T-helper 17 cell (primary cell): ENCODE data around the gene CETN3. TPM values are rescaled to one million over a fixed set of nuclear protein-coding genes. Genes with fewer than 3 reads are reported as not detected.
A peak's percentile ranks its signal among the peaks of the same experiment; 100 is the strongest.

ENCODE experiments used
- ATAC-seq: fragments of 150-1000 bp; cut with Tn5 transposase; 2 replicates; pipeline ENCODE4 v1.10.0; 2021; ENCODE audit warnings: mild to moderate bottlenecking, moderate library complexity
- DNase-seq, 3 donors: peaks; one replicate each; pipeline versions ENCODE4 v3.0.0 to v3.0.0-alpha.2; 2020 to 2021
- H3K9me3 ChIP-seq: one replicate; pipeline ENCODE4 v1.7.0; 2013; ENCODE audit warnings: low read length, mild to moderate bottlenecking; ENCODE audit not compliant: control insufficient read depth, poor library complexity, severe bottlenecking
- H3K27ac Mint-ChIP-seq: one replicate; pipeline ENCODE4 v1.8.0; 2022; ENCODE audit warnings: mild to moderate bottlenecking, moderate library complexity, mixed read lengths
- H3K27me3 Mint-ChIP-seq: one replicate; pipeline ENCODE4 v1.8.0; 2022; ENCODE audit warnings: mixed read lengths
- H3K36me3 Mint-ChIP-seq: one replicate; pipeline ENCODE4 v1.8.0; 2022; ENCODE audit warnings: low read depth, mixed read lengths
- H3K4me1 Mint-ChIP-seq: one replicate; pipeline ENCODE4 v1.8.0; 2022; ENCODE audit warnings: mild to moderate bottlenecking, mixed read lengths
- H3K4me3 Mint-ChIP-seq: one replicate; pipeline ENCODE4 v1.8.0; 2022; ENCODE audit warnings: mild to moderate bottlenecking, moderate library complexity, mixed read lengths
- total RNA-seq, 4 donors: library from RNA in 2 of 4; stranded (reverse) in 2 of 4; gene quantifications; one replicate each; pipeline ENCODE4 v1.2.3 and lab custom pipeline; 2022 to 2026

The CETN3 gene
- total RNA-seq (1 to 10 TPM; 2.5 to 4.5 TPM), total RNA-seq (lab: John Stamatoyannopoulos, UW) (5.5 to 17.8 reads per million in 2 donors)

DNA sequence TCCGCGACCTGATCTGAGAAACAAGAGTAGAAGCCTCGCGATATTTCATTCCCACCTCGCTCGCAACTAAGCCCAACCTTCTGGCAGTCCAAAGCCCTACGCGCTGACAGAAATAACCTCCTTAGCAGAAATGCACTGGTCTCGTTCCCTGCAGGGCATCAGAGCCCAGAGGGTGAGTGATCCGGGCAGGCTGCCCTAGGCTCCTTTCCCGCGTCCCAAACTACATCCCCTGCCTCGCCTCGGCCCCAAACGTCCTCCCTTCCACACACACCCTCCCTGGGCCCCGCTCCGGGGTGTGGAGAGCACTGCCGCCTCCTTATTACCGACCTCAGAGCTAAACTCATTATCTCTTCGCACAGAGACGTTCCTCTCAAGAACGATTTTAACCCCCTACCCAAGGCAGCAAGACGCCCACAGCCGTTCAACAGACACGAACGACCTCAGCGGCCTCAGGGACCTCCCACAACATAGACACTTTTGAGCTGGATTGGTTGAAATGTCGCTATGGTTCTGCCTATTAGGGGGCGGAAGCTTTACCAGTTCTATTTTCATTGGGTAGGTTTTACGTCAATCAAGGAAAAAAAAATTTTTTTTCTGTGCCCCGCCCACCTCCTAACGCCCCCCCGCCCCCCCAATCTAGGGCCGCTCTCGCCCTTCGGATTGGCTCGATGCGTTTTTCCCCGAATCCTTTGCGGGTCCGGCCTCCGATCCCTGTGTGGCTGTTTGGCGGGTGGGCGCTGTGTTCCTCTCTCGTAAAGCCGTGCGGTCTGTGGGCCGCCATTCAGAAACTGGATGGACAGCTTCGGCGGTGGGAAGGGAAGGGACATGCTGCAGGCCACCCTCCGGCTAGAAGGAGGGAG is at the start of gene CETN3:
Gene CETN3, minus strand, starts transcription at position 439 of the 860 bp plus-strand sequence. Its CDS starts 95 bp downstream, at position 344.
- Mint-ChIP-seq H3K4me1 (peaks cover 14% of the 10 kb centered on the region), H3K4me3 (no peak within 1 kb of the TSS), H3K27me3 (no peaks in the 10 kb centered on the region), H3K36me3 (peaks cover 10% of the 10 kb centered on the region), H3K27ac (no peak within 1 kb of the TSS)
- ATAC-seq (peak; percentile 94), DNase-seq (peak; percentile 71 to 86 (median 79))
- H3K9me3 ChIP-seq = no peaks in the 10 kb centered on the region

- Mint-ChIP-seq H3K4me3 (no peak overlapping the region), H3K27me3 (no peaks in the 10 kb centered on the region), H3K27ac (no peak overlapping the region), H3K4me1 (no peaks in the 10 kb centered on the region), H3K36me3 (no peaks in the 10 kb centered on the region)
- DNase-seq (no peak), ATAC-seq (no peak)
- no peaks in the 10 kb centered on the region for H3K9me3 ChIP-seq
These were observed 37.4 kb upstream of the CETN3 start for GRCh38 chr5:90446961-90447360.

DNA sequence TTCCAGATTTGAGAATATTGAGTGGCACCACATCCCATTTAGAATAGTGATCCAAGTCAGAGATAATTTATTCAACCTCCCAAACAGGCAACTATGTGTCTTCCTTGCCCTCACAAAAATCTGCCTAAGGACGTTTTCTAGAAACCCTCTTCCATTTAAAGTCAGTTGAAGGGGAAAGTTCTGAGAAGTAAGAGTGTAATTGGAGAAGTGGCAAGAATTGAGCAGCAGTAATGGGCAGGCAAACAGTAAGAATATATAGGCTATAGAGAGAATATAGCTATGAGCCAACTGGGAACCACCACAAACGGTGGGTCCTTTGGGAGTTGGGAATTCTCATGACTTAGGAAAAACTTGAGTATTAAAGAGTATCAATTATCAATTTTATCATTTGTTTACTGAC is 31.1 kb upstream of the CETN3 start:
- DNase-seq (no peak), ATAC-seq (no peak)
- H3K27me3 Mint-ChIP-seq = peaks cover 19% of the 10 kb centered on the region
- H3K36me3 Mint-ChIP-seq = peaks cover 3% of the 10 kb centered on the region
- H3K27ac Mint-ChIP-seq = no peak overlapping the region
- H3K9me3 ChIP-seq = no peaks in the 10 kb centered on the region
- H3K4me1 Mint-ChIP-seq = peaks cover 5% of the 10 kb centered on the region
- peak overlapping the region; percentile 59 for H3K4me3 Mint-ChIP-seq

DNA sequence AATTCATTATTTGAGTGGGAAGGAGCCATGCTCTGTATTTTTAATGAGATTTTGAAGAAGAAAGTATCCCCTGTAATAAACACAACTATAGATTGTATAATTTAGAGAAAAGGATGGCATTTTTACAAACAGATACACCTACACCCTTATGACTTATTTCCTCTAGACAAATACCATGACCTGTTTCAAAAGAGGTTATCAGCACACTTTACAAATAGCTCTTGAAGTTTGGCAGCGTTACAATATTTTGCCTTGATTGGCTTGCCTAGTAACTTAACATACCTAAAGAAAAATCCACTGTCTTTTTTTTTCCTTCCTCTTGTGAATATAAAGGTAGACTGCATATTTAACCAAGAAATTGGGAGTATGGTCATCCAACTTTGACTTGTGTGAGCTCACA is 28.5 kb upstream of the CETN3 start:
- no peak for DNase-seq
- Mint-ChIP-seq H3K4me3 (no peak overlapping the region), H3K36me3 (peaks cover 3% of the 10 kb centered on the region), H3K4me1 (peaks cover 5% of the 10 kb centered on the region), H3K27ac (no peak overlapping the region), H3K27me3 (peaks cover 23% of the 10 kb centered on the region)
- ATAC-seq = no peak
- H3K9me3 ChIP-seq = no peaks in the 10 kb centered on the region

GRCh38 chr5:90437663-90438062 is 28.1 kb upstream of the CETN3 start:
- no peaks in the 10 kb centered on the region for H3K9me3 ChIP-seq
- ATAC-seq = no peak
- Mint-ChIP-seq H3K36me3 (peaks cover 3% of the 10 kb centered on the region), H3K4me1 (peaks cover 5% of the 10 kb centered on the region), H3K27ac (no peak overlapping the region), H3K4me3 (no peak overlapping the region), H3K27me3 (peaks cover 27% of the 10 kb centered on the region)
- no peak for DNase-seq

DNA sequence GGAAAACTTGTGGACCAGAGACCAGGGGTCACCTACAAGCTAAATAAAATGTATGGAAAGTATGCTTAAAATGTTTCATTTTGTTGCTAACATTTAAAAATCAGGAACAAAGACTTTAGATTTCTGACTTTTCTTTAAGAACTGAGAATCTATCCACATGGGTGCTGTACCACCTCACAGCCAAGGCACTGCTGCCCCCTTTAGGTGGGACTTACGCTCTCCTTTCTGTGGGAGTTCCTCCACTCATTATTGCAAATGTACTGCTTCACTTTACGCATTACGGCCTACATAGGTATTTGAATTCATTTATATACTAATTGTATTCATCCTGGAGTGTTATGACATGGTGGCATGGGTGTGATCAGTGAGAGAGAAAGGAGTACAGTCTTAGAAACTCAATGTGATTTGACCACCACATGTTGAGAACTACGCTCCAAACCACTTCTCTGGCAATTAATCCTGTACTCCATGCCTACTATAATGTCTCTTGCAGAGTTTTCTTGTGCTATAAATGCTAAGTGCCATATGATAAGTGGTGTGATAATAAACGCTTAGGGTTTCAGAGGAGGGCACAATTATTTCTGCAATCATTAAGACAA is 24.7 kb upstream of the CETN3 start:
- Mint-ChIP-seq H3K4me1 (no peaks in the 10 kb centered on the region), H3K4me3 (no peak overlapping the region), H3K36me3 (peaks cover 3% of the 10 kb centered on the region), H3K27me3 (peaks cover 35% of the 10 kb centered on the region), H3K27ac (no peak overlapping the region)
- DNase-seq (peak in 2 of 3 donors; percentile 12 to 14), ATAC-seq (peak; percentile 57)
- no peaks in the 10 kb centered on the region for H3K9me3 ChIP-seq

DNA sequence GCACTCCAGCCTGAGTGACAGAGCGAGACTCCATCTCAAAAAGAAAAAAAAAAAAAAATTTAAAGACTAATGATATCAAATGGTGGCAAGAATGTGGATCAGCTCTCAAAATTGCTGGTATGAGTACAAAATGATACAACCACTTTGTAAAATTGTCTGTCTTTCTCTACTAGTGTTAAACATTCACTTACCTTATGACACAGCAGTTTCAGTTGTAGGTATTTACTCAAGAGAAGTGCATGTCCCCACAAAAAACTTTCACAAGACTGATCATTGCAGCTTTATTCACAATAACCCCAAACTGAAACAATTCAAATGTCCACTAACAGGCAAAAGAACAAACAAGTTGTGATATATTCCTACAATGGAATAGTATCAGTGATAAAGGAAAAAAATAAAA is 14.7 kb upstream of the CETN3 start:
- Mint-ChIP-seq H3K27me3 (peaks cover 43% of the 10 kb centered on the region), H3K4me3 (no peak overlapping the region), H3K27ac (no peak overlapping the region), H3K36me3 (peaks cover 2% of the 10 kb centered on the region), H3K4me1 (no peaks in the 10 kb centered on the region)
- H3K9me3 ChIP-seq = no peaks in the 10 kb centered on the region
- DNase-seq = no peak
- ATAC-seq = no peak

DNA sequence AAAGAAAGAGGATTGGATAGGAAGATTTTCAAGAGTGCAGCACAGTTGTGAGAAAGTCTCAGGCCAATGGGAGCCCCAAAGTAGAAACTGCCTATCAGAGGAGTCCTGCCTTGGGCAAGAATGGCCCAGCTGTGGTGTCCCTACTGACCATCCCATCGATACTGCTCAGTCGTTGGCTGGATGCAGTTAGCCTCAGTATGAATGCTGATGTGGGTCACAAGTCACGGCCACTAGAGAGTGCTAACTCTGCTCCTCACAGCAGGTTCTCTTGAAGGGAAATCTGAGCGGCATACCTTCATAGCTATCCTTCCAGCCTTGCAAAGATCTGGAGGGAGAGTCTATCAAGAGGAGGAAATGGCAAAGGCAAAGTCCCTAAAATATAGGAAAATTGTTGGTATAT is 11.6 kb upstream of the CETN3 start:
- no peak overlapping the region for H3K27ac Mint-ChIP-seq
- peaks cover 2% of the 10 kb centered on the region for H3K36me3 Mint-ChIP-seq
- DNase-seq = no peak
- no peaks in the 10 kb centered on the region for H3K9me3 ChIP-seq
- peaks cover 59% of the 10 kb centered on the region for H3K27me3 Mint-ChIP-seq
- ATAC-seq = no peak
- no peaks in the 10 kb centered on the region for H3K4me1 Mint-ChIP-seq
- no peak overlapping the region for H3K4me3 Mint-ChIP-seq

- no peaks in the 10 kb centered on the region for H3K4me1 Mint-ChIP-seq
- no peaks in the 10 kb centered on the region for H3K9me3 ChIP-seq
- no peaks in the 10 kb centered on the region for H3K36me3 Mint-ChIP-seq
- H3K4me3 Mint-ChIP-seq = no peak overlapping the region
- peaks cover 56% of the 10 kb centered on the region for H3K27me3 Mint-ChIP-seq
- ATAC-seq (no peak), DNase-seq (no peak)
- no peak overlapping the region for H3K27ac Mint-ChIP-seq
These were observed 8.7 kb upstream of the CETN3 start for GRCh38 chr5:90418214-90418613.

GRCh38 chr5:90410178-90410762 is 714 bp upstream of the CETN3 start:
- Mint-ChIP-seq H3K4me1 (peaks cover 12% of the 10 kb centered on the region), H3K27ac (no peak overlapping the region), H3K36me3 (peaks cover 6% of the 10 kb centered on the region), H3K27me3 (no peaks in the 10 kb centered on the region), H3K4me3 (no peak overlapping the region)
- ATAC-seq (no peak), DNase-seq (no peak)
- H3K9me3 ChIP-seq = no peaks in the 10 kb centered on the region

DNA sequence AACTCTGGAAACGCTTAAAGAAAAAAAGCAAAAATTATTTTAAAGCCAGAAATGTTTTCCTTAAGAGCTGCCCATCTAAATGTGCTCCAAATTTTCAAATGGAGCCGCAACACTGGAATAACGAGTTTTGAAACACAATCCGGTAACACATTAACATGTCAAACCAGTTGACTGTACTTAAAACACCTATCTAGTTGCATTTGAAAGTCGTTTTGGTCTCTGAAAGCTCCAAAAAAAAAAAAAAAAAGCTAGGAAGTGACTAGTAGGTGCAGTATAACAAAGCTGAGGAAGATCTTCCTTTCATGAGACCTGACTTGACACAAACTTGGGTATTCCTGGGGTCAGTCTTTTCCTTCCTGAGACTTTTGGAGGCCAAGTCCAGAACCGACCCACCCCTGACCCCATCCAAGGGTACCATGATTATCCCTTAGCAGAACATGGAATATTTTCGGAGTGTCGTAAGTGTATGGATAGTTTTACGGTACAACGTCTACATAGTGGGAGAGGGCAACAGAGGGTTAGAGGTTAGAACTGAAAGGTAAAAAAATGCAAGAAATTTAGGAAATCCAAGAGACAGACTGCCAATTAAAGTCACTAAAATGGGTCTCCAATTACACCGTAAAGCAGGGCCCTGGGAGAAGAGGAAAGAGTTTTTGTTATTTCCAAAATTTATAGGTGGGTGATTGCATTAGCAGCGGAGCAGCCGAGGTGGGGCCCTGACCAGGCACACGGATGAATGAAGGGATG is 812 bp downstream of the CETN3 start:
- no peak overlapping the region for H3K4me3 Mint-ChIP-seq
- H3K27me3 Mint-ChIP-seq = no peaks in the 10 kb centered on the region
- peaks cover 10% of the 10 kb centered on the region for H3K36me3 Mint-ChIP-seq
- no peak for DNase-seq
- H3K27ac Mint-ChIP-seq = no peak overlapping the region
- no peaks in the 10 kb centered on the region for H3K9me3 ChIP-seq
- peaks cover 14% of the 10 kb centered on the region for H3K4me1 Mint-ChIP-seq
- no peak for ATAC-seq

GRCh38 chr5:90406466-90406865 is 3.1 kb downstream of the CETN3 start:
- H3K27ac Mint-ChIP-seq = no peak overlapping the region
- peaks cover 18% of the 10 kb centered on the region for H3K4me1 Mint-ChIP-seq
- H3K4me3 Mint-ChIP-seq = no peak overlapping the region
- no peak for ATAC-seq
- DNase-seq = no peak
- H3K27me3 Mint-ChIP-seq = no peaks in the 10 kb centered on the region
- peaks cover 13% of the 10 kb centered on the region for H3K36me3 Mint-ChIP-seq
- no peaks in the 10 kb centered on the region for H3K9me3 ChIP-seq
